Stomach (tissue), 4 donors: ENCODE results near the gene TP53.

Source experiments
- CTCF ChIP-seq, 7 experiments: fragments of 450-650 bp in 4 of 7; fragments of 200-600 bp in 3 of 7; sonication (generic) in 3 of 7; IDR thresholded peaks; one replicate each; pipeline ENCODE4 v1.5.1; 2016 to 2019; ENCODE audit warnings: antibody characterized with exemption in 7 of 7, control low read depth in 2 of 7, mild to moderate bottlenecking in 1 of 7
- EP300 ChIP-seq: sonication (generic); formaldehyde crosslinking; IDR thresholded peaks from one replicate; pipeline ENCODE4 v1.6.1; 2017; ENCODE audit warnings: antibody characterized with exemption
- POLR2A ChIP-seq, 4 donors: fragments of 450-650 bp; IDR thresholded peaks; one replicate each; pipeline ENCODE4 v1.6.1; 2016; ENCODE audit warnings: antibody characterized with exemption in 4 of 4, control low read depth in 2 of 4, mild to moderate bottlenecking in 1 of 4, moderate library complexity in 1 of 4
- POLR2AphosphoS5 ChIP-seq, 3 donors: sonication (generic); formaldehyde crosslinking; IDR thresholded peaks; one replicate each; pipeline ENCODE4 v1.6.1; 2016; ENCODE audit warnings: antibody characterized with exemption in 3 of 3

- TF ChIP-seq CTCF (IDR thresholded peaks at IDR 0.05) (peak in 5 of 7 experiments; percentile 8 to 54 (median 33)), POLR2A (IDR thresholded peaks at IDR 0.05) (no peak), EP300 (no peak), POLR2AphosphoS5 (IDR thresholded peaks at IDR 0.05) (peak in 1 of 3 donors; percentile 3)
Observed at GRCh38 chr17:7632492-7632894, 54.8 kb downstream of the TP53 start.
